MCF 10A (cell line): ENCODE results near the gene KSR1. TPM values are rescaled to one million over a fixed set of nuclear protein-coding genes. Genes with fewer than 3 reads are reported as not detected.

ENCODE experiments used
- BruUV-seq: library from RNA; stranded (reverse); fragments of 400-500 nt; replicated peaks from 2 replicates; lab custom pipeline; 2021; lab: Mats Ljungman, UMichigan
- CTCF ChIA-PET: fragments of 300-600 bp; sonication (Branson Sonifier 250); formaldehyde crosslinking; extraction: SDS; loops from one replicate; lab custom pipeline; 2021; ENCODE audit warnings: antibody characterized with exemption, inconsistent platforms; lab: Yijun Ruan, JAX
- POLR2A ChIA-PET: fragments of 300-600, 350-650 bp; sonication (Branson Sonifier 250); formaldehyde crosslinking; extraction: SDS; loops from one replicate; lab custom pipeline; 2020; ENCODE audit warnings: antibody characterized with exemption, inconsistent platforms; lab: Yijun Ruan, JAX
- DNase-seq: peaks from one replicate; pipeline ENCODE4 v3.0.0-alpha.2; 2018; ENCODE audit not compliant: unreplicated experiment
- H3K27ac Mint-ChIP-seq: one replicate; pipeline ENCODE4 v1.8.0; 2022; ENCODE audit warnings: mild to moderate bottlenecking, low read depth, mixed read lengths; ENCODE audit not compliant: unreplicated experiment
- H3K27me3 Mint-ChIP-seq: one replicate; pipeline ENCODE4 v1.8.0; 2022; ENCODE audit warnings: mixed read lengths; ENCODE audit not compliant: insufficient read depth, unreplicated experiment
- H3K36me3 Mint-ChIP-seq: one replicate; pipeline ENCODE4 v1.8.0; 2022; ENCODE audit warnings: mild to moderate bottlenecking, moderate library complexity, mixed read lengths; ENCODE audit not compliant: insufficient read depth, unreplicated experiment
- H3K4me1 Mint-ChIP-seq: one replicate; pipeline ENCODE4 v1.8.0; 2022; ENCODE audit warnings: mixed read lengths; ENCODE audit not compliant: insufficient read depth, unreplicated experiment
- H3K4me3 Mint-ChIP-seq: one replicate; pipeline ENCODE4 v1.8.0; 2022; ENCODE audit warnings: mild to moderate bottlenecking, moderate library complexity, mixed read lengths; ENCODE audit not compliant: unreplicated experiment
- H3K9me3 Mint-ChIP-seq: one replicate; pipeline ENCODE4 v1.8.0; 2022; ENCODE audit warnings: mixed read lengths; ENCODE audit not compliant: unreplicated experiment
- CTCF ChIP-seq: fragments of 200-600 bp; IDR thresholded peaks from one replicate; pipeline ENCODE4 v1.8.0; 2022; ENCODE audit warnings: antibody characterized with exemption, mild to moderate bottlenecking; ENCODE audit not compliant: unreplicated experiment
- intact Hi-C: fragments of 100-400 bp; cut with micrococcal nuclease; formaldehyde crosslinking; loops from 2 replicates; pipeline ENCODE4 v1.14.1; 2022
- total RNA-seq: library from RNA; stranded (reverse); gene quantifications from 2 replicates; pipeline ENCODE4 v1.2.3, GENCODE V29; 2022

KSR1 gene
- total RNA-seq, 1 experiment from 2014 or later: 7.2 TPM

- CTCF ChIA-PET: interaction anchor here (0.6 to 1.4 kb wide), 7 partner anchors 45 to 223 kb away, joined by 3 to 6 read pairs (median 3); no protein-coding TSS in a partner anchor
- Mint-ChIP-seq H3K4me1 (peaks cover 39% of the 10 kb centered on the region), H3K27me3 (no peaks in the 10 kb centered on the region), H3K4me3 (no peak overlapping the region), H3K9me3 (no peaks in the 10 kb centered on the region), H3K27ac (peak overlapping the region; percentile 78), H3K36me3 (no peaks in the 10 kb centered on the region)
- intact Hi-C loops: loop anchor here (1.0 kb wide), 1 partner anchor 46 kb away; no protein-coding TSS in a partner anchor
- POLR2A ChIA-PET: interaction anchor here (0.7 to 3.3 kb wide), 10 partner anchors 9 to 316 kb away, joined by 3 to 15 read pairs (median 5); partner anchors contain the start of gene WSB1
- no TSS peak for BruUV-seq
- no peak for TF ChIP-seq CTCF
- no peak for DNase-seq
Measured at GRCh38 chr17:27539794-27540317, 83.6 kb downstream of the KSR1 start.

- POLR2A ChIA-PET: interaction anchor here (0.7 to 3.3 kb wide), 13 partner anchors 9 to 316 kb away, joined by 3 to 15 read pairs (median 4); partner anchors contain the start of gene WSB1
- Mint-ChIP-seq H3K4me3 (peak overlapping the region; percentile 32), H3K4me1 (peaks cover 43% of the 10 kb centered on the region), H3K27ac (peak overlapping the region; percentile 78), H3K9me3 (no peaks in the 10 kb centered on the region), H3K27me3 (no peaks in the 10 kb centered on the region), H3K36me3 (no peaks in the 10 kb centered on the region)
- DNase-seq: peak; percentile 99
- intact Hi-C loops: loop anchor here (1.0 kb wide), 1 partner anchor 46 kb away; no protein-coding TSS in a partner anchor
- no TSS peak for BruUV-seq
- CTCF ChIA-PET: interaction anchor here (0.6 to 1.4 kb wide), 9 partner anchors 45 to 379 kb away, joined by 3 to 6 read pairs (median 3); no protein-coding TSS in a partner anchor
- no peak for TF ChIP-seq CTCF
Measured at GRCh38 chr17:27540318-27541101, 84.3 kb downstream of the KSR1 start.

GRCh38 chr17:27541301-27542023, 85.2 kb downstream of the KSR1 start:
- no peak for TF ChIP-seq CTCF
- peak overlapping the region; percentile 32 for H3K4me3 Mint-ChIP-seq
- H3K9me3 Mint-ChIP-seq: no peaks in the 10 kb centered on the region
- peak overlapping the region; percentile 78 for H3K27ac Mint-ChIP-seq
- DNase-seq: peak; percentile 66
- BruUV-seq: no TSS peak
- peaks cover 53% of the 10 kb centered on the region for H3K4me1 Mint-ChIP-seq
- ChIA-PET POLR2A (interaction anchor here (0.7 to 3.3 kb wide), 8 partner anchors 10 to 247 kb away, joined by 3 to 15 read pairs (median 4); partner anchors contain the start of gene WSB1), CTCF (interaction anchor here (0.7 to 1.2 kb wide), 5 partner anchors 58 to 378 kb away, joined by 3 to 5 read pairs (median 4); no protein-coding TSS in a partner anchor)
- peaks cover 6% of the 10 kb centered on the region for H3K36me3 Mint-ChIP-seq
- intact Hi-C loops: no loop called here
- H3K27me3 Mint-ChIP-seq: no peaks in the 10 kb centered on the region
